NOMO-1 treated with DMSO at 0.1 percent for 48 hours (cell line): ENCODE measurements around the gene JPH4.

Experiments
- DNase-seq: peaks from one replicate; lab custom pipeline; 2025; ENCODE audit not compliant: unreplicated experiment; lab: John Stamatoyannopoulos, UW

JPH4 gene

DNA sequence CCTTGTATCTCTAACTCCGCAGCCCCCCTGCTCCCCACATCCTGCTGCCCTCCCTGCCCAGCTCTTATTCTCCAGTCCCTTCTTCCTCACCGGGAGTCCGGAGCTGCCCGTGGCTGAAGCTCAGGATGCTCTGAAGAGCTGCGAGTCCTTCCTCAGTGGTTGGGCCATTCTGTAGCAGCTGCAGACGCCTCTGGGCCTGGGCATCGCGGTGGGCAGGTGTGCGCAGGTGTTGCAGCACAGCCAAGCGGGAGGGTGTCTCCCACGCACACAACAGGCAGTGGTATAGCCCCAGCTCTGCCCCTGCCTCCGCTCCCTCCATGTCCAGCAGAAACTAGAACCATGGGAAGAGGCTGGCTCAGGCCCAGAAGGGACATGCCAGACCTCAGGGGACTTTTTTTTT is 47.2 kb downstream of the JPH4 start:
- no peak for DNase-seq

DNA sequence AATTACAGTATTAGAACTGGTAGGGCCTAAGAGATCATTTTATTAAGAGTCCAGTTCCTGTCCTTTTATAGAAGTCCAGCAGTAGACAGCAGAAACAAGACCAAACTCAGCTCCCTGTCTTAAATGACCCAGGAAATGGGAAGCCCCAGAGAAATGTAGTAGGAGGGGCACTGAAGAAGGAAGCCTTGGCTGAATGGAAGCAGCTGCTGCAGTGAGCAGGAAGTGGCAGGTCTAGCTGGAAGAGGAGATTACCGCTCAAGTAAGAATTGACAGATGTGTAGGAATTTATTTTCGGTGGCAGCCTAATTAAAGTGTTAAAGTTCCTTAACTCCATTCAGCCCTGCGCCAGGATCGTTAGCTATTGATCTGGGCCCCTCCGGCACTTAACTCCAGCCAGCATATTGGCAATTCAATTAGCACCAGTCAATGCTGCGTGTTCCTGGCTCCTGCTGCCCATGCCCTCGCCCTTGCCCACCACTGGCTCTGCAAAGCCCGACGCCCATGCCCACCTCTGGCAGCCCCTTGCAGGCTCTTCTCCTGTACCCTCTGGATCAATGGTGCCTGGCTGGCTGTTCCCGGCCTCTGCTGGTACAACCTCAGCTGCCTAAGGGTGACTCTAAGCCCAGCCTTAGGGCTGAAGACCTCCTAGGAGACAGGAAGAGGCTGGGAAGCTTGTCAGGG is 48.1 kb downstream of the JPH4 start:
- DNase-seq: no peak

DNA sequence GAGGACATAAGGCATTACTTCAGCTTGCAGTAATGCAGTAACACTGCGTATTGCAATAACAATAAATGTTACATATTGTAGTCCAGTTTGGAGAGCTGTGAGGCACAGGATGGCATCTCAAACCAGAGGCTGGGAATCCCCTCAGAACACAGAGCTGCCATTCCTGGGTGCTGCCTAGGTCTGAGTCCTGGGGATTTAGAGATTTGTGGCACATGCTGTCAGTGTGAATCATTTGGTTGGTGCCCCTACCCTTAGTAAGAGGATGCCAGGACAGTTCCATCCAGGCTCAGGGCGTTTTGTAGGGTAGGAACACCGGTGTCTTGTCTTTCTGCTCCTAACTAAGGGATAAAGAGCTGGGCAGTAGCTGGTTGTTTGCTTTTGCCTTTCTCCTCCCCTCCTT is 49.6 kb downstream of the JPH4 start:
- no peak for DNase-seq

DNA sequence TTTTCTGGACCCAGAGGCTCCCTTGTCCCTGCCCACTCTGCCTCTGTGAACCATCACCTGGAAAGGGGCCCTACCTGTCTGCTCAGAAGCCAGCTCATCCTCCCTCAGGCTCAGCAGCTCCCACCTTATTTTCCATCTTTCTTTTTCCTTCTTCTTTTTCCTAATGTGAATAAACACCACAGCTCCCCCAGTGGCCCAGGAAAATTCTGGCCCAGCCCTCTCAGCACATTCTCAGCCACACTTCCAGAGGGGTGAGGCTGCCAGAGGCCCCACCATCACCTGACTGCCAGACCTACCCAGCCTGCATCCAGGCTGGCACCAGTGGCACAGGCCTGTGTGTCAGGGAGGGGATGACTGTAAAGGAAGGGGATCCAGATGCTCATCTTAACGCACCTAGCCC is 50.0 kb downstream of the JPH4 start:
- DNase-seq: no peak

DNA sequence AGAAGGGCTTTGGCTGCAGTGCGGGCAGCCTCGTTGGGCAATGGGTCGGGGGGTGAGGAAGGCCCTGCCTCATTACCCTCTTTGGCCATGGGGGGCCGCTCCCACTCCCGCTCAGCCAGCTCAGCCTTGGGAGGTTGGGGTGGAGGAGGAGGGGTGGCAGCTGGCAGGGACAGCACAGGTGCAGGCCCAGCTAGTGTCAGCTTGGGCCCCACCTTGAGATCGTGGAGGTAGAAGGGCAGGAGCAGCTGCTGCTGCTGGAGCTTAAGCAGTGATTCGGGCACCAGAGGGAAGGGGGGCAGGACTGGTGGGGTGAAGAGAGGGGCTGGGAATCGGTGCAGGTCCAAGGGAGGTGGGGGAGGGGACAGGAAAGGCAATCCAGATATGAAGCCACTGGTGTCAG is 53.0 kb downstream of the JPH4 start:
- no peak for DNase-seq

DNA sequence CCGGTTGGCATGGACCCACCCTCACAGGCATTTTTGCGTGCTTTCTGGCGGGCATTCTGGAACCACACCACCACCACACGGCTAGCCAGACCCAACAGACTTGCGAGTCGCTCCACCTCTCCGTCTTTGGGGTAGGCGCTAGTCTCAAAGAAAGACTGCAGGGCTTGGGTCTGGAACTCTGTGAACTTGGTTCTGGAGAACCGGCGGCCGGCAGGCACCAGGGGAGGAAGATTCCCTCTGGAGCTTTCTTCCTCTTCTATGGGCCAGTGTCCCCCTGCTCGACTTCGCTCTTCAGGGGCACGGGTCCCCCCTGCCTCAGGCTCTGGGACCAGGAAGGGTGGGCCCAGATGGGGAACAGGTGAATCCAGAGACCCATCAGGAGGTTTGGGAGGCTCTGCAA is 53.6 kb downstream of the JPH4 start:
- no peak for DNase-seq

DNA sequence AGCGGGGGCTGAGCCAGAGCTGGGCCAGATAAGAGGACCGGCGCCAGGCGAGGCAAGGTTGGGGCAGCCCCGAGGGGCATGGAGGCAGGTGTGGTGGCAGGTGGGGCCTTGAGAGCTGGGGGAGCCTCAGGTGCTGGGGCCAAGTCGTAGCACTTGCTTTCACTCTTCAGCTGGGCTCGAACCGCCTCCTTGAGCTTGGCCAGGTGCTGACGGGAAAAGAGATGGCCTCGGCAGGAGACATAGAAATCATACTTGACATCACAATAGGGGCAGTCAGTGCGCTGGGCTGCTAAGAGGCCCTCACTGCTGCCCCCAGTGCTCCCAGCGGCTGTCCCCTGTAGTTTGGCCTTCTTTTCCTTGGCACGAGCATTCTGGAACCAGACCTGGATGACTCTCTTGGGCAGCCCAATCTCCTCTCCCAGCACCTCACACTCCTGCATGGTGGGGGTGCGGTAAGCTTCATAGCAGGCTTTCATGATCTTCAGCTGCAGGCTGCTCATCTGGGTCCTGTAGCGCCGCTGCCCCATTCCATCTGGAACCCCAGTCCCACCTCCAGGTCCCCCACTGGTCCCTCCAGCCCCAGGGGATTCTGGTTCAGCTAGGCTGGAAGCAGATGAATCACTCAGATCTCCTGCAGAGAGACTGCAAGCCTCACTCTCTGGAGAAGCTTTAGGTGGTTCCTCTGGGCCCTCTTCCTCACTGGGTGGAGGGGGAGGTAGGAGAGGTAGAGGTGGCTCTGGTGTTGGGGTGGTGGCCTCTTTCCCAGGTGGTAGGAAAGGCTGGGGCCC is 55.2 kb downstream of the JPH4 start:
- no peak for DNase-seq

DNA sequence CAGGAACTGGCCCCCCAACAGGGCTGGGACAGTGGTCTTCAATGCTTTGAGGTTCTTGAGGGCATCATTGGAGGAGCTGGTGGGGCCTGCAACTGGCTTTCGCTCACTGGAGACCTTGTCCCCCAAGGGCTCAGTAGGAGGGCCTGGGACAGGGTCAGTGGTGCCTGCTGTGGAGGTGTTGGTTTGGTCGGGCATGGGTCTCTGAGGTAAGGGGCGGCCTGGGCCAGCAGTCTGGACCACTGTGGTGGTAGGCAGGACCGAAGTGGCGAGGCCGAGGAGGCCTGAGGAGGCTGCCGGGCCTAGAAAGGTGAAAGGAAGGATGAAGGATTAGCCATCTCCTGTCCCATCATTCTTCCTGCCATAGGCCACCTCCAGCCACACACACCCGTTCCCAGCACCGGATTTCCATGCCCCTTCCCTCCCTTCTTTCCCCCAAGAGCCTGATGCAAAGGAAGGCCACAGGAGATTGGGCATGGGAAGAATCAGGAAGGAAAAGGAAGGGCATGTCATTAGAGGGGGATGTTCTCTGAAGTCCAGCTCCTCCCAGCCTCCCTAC is 55.9 kb downstream of the JPH4 start:
- DNase-seq: no peak

DNA sequence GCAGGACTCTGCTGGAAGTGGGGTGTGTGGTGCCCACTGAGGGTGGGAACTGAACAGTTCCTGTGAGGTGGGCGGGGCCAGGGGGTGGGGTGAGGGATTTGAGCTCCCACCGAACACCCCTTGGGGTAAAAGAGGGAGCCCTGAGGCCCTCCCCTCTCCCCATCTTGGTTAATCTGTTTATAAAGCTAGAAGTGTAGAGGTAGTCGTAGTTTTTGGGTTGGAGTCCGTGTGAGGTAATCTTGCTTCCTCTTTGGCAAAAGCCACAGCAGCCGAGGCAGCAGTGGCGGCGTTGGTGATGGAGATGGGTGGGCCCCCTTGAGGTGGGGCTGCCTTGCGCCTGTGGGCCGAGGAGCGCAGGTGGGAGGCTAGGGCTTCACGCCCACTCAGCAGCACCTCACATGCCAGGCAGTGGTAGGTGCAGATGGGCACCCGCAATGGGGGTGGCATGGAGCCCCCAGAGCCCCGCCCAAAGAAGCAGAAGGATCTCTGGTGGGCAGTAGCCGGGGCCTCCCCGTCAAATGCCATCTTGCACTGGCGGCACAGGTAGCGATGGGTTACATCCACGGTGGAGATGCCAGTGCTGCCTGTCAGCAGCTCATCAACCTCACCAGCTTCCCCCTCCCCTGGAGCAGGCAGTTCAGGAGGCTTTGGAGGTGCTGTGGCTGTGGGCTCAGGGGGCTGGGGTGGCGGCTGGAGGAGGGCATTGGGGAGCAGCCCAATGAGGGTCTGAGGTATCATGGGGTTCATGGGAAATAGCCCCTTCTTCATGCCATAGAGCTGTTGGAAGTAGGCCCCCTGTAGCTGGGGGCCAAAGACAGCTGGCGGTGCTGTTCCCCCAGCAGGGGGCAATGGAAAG is 56.6 kb downstream of the JPH4 start:
- DNase-seq: peak; percentile 51

DNA sequence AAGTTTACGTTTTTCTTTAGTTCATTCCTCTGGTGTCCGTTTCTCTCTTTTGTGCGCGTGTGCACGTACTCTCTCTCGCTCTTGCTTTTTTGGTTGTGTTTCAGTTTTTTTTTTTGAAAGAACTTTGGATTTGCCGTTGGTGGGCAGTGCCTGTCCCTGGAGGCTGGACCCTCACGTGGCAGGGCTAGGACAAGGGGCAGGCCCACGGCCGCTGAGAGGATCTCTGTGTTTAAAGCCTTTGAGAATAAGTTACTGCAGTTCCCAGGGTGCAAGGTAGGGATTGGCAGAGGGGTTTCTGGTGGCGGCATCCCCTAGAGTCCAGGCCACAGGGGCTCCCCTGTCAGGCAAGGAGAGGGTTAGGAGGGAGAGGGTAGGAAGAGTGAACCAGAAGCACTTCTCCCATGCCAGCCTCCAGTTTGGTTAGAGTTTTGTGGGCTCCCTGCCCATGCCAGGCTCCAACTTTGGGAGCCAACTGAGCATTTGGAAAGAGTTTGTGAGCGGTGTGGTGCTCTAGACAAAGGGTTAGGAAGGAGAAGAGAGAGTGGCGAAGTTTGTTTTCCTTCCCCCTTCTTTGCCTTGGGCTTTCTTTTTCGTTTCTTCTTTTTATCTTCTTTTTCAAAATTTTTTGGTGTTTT is 57.6 kb downstream of the JPH4 start:
- DNase-seq: peak; percentile 12

DNA sequence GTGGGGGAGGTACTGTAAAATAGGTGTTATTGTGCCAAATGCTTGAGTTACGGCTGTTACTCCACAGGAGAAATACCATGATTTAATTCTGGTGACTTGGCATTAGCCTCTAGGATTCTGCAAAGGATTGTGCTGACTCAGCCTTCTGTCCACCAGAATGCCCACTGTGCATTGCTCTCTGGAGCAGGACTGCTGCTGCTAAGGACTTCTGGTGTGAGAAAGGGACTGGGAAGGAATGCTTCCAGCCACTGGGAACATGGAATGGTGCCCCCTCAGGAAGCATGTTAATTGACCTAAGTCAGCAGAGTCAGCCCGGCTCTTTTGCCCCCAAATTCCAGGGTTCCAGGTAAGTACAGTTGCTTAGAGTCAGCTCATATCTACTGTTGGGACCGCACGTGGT is 59.9 kb downstream of the JPH4 start:
- no peak for DNase-seq
